CD4-positive, alpha-beta T cell treated with Interleukin-4 for 4 hours (primary cell): ENCODE data around the gene GLIS2.
"Not testable (repeated sequence)": the region's sequence is repeated elsewhere in the genome, so short reads cannot be mapped to it uniquely, and the experiment has no call there.

ENCODE experiments used
- DNase-seq: peaks from one replicate; pipeline ENCODE4 v3.0.0-alpha.2; 2020

The GLIS2 gene

DNA sequence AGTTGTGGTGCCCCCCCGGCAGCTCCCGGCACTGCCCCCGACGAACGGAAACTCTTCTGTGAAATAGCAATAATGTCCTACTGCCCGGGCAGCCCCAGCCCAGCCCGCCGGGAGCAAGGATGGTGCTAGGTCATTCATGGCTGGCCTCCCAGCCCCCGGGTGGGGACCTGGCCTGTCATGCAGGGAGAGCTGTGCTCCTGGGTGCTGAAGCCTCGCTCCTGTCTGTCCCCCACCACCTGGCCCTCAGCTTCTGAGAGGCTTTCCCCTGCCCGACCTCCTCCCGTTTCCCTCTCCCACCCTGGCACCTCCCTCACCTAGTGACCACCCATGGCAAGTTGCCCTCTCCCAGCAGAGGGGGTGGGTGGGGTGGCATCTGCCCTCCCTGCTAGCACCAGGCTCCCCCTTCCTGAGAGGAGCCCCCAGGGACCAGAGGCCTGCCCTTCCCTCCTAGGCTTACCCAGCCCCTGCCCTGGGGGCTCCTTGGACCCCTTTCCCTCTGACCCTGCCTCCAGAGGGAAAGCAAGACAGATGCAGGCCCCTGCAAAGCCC lies 21.7 kb downstream of the GLIS2 start:
- DNase-seq = no peak

DNA sequence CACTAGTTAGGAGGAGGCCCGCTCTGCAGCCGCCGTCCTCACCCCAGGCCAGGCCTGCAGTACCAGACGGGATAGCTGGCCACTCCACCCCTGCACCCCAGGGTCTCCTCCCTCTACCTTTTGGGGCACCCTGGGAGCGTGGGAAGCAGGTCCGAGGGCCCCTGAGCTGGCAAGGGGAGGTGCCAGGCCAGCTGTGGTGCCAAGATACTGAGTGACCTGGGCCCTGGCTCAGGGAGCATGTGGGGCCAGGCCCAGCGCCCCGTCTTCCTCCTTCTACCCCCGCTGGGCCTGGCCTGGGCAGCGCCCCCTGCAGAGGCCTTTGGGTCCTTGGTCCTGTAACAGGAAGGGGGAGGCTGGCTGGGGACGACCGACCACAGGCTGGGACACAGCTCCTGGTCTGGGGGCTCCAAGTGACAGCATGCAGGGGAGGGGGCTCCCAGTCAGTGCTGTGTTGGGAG lies 22.3 kb downstream of the GLIS2 start:
- no peak for DNase-seq

DNA sequence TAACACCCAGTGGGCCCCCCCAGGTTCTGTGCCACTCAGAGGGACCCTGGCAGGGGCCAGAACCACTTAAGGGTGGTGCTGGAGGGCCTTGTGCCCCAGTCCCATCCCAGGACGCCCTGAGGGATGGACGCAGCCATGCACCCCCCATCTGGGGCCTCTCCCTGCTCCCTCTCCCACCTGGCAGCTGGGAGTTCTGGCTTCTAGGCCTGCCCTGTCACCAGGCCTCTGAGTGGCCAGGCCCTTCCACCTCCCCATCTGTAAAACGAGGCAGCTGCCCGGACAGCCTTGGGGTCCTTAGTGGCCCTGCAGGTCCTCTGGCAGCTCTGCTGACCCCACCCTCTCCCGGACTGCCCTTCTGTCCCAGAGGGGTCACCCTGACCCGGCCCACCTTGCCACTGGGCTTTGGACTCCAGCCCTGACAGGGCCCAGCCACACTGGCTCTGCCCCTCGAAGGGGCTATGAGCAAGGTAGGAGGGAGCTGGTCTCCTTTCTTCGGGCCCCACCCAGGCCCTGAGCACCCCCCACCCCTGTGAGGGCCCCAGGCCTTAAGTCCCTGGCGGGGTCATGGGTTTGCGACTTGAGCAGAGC lies 22.9 kb downstream of the GLIS2 start:
- DNase-seq = no peak

DNA sequence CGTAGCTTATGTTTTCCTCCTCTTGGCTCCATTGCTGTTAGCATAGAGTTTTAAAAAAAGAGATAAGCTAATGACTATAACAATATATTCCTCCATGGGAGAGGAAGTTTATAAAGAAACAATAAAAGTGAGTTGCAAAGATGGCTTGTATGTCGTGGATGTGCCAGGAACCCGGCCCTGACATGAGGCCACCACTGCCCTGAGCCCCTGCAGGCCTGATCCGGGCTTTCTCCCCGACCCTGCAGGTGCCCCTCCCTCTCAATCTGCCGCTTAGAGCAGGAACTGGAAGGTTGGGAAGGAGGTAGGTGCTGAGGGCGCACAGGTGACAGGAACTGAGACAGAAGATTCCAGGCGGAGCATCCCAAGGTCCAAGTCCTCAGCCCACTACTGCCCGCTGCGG lies 23.6 kb downstream of the GLIS2 start:
- no peak for DNase-seq

DNA sequence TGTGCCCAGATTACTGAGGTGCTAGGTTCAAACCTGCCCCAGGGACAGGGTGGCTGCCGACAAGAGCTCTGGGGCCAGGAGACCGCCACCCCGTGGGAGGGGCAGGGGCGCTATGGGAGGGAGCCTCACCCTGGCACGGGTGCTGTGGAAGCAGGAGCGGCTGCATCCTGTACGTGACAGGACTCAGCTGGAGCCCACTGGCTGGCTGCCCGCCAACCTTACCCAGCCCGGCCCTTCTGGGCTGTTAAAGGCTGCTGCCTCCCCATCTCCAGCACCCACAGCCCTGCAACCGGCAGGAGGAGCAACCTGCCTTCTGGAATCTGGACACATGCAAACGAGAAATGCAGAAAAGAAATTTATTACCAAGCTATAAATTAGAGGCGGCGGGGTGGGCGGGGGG lies 24.0 kb downstream of the GLIS2 start:
- DNase-seq = no peak

DNA sequence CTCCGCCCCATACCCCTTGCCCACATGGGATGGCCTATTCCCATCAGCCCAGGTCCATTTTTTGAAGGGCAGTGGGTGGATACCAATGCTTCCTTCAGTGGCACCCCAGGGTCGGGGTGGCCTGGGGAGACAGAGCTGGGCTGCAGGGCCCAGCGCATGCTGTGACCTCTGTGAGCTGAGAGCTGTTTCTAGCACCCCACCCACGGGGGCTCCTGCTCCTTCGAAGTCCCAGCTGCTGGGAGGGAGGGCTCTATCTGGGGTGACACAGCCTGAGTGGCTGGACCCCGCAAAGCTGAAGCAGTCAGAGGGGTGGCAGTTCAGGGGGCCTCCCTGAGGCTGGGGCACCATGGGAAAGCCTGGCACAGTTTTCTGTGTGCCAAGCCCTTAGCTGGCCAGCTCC lies 24.6 kb downstream of the GLIS2 start:
- DNase-seq = no peak

DNA sequence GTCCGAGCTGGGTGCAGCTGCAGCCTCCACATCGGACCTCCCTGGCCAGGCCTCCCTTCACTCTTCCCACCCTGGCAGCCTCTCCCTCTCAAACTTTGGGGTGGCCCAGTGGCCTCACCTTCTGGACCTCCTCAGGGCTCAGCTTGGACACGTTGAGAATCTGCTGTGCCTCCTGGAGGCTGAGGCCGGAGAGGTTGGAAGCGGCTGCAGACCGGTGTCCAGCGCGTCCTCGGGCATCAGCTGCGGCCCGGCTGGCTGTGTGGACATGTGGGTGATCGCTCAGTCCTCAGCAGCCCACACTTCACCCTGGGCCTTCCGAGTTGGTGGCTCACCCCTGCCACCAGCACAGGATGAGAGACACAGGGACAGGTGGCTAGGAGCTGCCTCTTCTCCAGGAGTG lies 25.4 kb downstream of the GLIS2 start:
- DNase-seq = no peak

DNA sequence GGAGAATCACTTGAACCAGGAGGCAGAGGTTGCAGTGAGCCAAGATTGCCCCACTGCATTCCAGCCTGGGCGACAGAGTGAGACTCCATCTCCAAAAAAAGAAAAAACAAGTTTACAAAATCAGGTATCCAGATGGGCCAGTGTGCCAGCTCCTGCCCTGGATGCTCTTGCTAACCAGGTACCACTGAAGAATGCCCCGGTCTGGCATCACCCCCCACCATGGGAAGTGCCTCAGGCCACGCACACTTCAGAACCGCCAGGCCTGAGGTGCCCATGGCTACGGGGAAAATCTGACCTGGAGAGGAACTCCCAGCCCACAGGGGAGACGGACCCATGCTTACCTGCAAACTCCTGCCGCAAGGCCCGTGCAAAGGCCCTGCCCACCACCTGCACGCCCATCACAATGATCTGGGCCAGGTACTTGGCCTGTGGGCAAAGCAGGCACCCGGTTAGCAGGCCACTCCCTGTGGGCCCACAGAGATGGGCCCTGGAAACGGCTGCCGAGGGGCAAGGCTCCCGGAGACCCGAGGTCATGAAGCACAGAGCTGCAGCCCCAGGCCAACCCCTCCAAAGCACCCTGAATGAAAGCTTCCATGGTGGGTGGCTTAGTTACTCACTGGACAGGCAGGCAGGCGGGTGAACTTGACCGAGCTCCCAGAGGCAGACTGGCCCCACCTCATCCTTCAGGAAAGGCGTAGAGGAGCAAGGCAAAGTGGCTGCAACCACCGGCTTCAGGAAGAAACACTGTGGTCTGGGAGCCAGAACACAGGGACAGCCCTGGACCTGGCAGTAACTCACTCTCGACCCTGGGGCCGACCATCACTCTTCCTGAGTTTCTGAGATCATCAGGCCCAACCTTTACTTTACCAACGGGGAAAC lies 27.2 kb downstream of the GLIS2 start:
- no peak for DNase-seq

DNA sequence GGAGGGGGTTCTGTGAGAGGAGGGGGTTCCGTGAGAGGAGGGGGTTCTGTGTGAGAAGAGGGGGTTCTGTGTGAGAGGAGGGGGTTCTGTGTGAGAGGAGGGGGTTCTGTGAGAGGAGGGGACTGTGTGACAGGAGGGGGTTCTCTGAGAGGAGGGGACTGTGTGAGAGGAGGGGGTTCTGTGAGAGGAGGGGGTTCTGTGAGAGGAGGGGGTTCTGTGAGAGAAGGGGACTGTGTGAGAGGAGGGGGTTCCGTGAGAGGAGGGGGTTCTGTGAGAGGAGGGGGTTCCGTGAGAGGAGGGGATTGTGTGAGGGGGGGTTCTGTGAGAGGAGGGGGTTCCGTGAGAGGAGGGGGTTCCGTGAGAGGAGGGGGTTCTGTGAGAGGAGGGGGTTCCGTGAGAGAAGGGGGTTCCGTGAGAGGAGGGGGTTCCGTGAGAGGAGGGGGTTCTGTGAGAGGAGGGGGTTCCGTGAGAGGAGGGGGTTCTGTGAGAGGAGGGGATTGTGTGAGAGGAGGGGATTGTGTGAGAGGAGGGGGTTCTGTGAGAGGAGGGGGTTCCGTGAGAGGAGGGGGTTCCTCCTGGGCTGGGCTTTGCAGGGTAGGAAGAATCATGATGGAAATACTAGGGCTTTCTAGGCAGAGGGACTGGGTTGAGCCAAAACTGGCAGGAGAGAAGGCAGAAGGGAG lies 28.6 kb downstream of the GLIS2 start:
- not testable (repeated sequence) for DNase-seq

DNA sequence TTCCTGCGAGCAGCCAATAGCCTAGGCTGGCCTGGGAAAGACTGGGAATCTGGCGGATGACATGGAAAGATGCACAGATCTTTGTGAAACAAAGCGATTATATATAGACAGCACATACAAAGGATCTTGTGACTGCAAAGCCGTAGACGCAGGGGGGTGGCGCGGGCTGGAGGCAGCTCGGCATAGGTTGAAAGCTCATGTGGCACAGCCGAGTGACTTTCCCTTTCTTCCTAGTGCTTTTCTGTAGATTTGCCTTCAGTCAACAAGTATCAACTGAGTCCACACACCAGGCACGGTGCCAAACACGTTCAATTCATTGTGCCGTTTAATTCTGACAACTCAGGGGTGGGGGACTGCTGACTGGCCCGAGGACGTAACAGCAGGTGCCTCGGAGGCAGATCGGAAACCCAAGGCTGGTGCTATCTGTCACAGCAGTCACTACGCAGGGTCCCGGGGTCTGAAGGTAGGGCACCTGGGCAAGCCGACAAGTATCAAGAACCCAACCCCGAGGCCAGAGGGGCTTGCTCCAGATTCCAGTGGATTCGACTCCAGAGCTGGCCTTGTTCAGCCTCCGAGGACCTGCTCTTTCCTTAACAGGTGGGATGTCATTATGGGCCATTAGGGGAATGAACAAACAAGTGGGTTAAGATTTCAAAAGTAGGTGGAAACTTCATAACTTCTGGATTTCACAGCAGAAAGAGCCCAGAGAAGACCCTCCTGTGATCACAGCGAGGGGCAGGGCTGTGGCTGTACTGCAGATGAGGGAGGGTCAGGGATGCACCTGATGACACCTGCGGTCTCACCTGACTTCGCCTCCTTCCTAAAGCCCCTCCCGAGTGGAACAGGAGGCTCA lies 29.3 kb downstream of the GLIS2 start:
- DNase-seq = no peak

DNA sequence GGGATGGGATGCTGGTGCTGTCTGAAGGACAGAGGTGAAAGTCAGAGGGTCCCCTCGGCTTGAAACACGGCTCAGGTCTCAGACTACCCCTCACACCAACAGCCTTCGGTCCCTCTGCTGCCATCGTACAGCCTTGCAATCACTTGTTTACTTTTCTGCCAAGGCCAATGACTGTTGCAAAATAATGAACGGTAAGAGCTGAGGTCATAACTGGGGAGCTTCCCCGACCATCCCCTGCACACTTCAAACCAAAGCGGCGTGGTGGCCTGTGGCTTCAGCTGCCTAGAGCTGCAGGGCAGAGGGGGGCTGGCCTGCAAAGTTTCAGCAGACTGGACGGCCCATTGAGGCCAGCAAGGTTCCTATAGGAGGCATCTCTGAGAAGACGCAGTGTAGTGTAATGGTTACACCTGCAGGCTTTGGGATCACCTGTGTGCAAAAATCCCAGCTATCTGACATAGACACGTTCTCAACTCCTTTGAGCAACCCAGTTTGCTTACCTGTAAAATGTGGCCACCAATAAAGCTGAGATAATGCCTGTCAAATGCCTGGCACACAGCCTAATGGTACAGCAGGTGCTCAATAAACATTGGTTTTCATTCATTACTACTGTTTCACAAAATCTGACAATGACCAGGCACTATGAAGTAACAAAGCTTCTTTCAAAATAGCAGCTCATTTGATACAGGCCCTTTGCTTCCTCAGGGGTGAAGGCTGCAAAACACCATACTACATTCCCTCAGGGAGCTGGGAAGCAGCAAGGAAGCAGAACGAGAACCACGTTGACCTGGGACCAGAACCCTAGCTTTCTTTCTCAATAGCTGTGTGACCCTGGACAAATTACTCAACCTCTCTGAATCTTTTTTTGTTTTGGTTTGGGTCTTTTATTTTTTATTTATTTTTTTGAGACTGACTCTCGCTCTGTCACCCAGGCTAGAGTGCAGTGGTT lies 30.2 kb downstream of the GLIS2 start:
- no peak for DNase-seq

DNA sequence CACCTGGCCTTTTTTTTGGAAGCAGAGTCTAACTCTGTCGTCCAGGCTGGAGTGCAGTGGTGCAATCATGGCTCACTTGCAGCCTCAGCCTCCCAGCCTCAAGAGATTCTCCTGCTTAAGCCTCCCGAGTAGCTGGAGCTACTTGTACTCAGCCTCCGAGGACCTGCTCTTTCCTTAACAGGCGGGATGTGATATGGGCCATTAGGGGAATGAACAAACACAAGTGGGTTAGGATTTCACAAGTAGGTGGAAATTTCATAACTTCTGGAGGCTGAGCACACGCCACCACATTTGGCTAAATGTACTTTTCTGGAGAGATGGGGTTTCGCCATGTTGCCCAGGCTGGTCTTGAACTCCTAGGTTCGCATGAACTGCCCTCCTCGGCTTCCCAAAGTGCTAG lies 31.1 kb downstream of the GLIS2 start:
- DNase-seq = no peak

DNA sequence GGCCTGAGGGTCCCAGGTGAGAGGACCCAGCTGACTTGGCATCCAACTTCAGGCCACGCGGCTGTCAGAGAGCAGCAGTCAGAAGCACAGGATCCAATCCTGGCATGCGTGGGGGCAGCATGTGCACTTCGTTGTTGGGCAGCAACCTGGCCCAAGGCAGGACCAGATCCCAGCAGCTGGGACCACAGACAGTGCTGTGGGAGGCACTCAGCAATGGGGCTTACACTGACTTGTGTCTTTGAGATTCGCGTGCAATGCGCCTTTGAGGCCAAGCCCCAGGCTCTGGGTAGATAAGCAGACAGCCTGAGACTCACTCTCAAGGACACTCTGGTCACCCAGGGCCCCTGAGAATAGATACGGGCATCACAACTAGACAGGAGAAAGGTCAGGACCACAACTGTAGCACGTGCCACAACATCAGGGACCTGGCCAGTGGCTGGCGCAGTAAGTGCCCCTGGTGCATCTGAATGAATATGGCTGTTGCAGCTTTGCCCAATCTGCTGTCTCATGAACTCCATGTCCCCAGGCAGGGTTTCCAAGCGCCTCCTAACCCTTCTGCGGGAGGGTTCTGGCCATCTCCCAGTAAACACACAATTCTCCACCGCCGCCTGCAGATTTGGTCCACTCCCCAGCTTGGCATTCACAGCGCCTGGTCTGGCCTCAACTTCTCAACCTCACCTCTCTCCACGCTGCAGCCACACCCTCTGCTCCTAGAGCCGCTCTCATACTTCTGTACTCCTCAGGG lies 32.1 kb downstream of the GLIS2 start:
- DNase-seq = no peak

DNA sequence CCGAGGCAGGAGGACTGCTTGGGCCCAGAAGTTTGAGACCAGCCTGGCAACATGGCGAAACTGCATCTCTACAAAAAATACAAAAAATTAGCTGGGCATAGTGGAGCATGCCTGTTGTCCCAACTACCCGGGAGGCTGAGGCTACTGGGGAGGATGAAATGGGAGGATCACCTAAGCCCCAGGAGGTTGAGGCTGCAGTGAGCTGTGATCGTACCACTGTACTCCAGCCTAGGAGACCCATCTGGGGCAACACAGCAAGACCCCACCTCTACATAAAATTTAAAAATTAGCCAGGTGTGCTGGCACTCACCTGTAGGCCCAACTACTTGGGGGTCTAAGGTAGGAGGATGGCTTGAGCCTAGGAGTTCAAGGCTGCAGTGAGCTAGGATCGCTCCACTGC lies 33.5 kb downstream of the GLIS2 start:
- DNase-seq = no peak

DNA sequence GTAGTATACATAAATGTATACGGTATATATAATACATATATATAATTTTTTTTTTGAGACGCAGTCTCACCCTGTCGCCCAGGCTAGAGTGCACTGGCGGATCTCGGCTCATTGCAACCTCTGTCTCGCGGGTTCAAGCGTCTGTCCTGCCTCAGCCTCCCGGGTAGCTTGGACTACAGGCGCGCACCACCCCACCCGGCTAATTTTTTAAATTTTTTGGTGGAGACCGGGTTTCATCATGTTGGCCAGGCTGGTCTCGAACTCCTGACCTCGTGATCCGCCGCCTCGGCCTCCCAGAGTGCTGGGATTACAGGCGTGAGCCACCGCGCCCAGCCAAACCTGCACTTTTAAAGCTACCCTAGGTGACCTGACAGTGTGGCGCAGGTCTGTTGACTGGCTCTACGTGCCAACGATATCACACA lies 34.5 kb downstream of the GLIS2 start:
- no peak for DNase-seq

DNA sequence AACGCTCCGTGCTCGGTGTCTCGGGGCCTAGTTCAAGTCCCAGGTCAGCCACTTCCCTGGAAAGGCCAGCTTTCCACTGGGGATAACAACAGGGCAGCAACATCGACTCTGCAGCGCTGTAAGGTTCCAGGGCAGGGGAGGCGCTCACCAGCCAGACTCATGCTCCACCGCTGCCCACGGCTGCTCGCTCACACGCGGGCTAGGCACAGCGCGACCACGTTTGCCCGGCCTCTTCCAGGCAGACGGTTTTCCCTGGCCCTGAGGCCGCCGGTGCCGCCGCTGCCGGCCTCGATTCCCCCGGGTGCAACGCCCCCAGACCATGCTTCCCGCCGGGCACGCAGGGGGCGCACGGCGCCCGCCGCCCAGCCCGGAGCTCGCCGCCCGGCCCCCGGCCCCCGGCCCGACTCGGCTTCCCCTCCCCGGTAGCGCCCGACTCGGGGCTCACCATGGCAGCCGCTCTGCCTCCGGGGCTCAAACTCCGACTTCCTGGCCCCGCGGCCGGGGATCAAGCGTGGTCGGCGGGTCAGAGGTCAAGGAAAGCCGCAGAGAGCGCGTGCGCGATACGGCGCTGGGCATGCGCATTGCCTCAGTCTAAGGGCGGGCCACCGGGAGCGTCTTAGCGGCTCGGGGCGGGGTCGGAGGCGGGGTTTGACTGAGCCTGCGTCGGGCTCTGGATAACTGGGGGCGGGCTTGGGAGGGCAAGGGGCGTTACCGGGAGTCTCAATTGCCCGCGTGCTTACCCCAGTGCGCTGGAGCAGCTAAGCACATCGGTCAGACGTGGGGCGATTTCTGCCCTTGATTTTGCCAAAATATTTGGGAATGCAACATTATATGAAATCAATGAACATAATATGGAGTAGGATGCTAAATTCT lies 35.2 kb downstream of the GLIS2 start, which contains the start of gene PAM16:
Gene PAM16 (minus strand): TSS at position 535 of the 873 bp plus-strand sequence. CDS start 87 bp downstream, at position 448.
- peak; percentile 95 for DNase-seq

DNA sequence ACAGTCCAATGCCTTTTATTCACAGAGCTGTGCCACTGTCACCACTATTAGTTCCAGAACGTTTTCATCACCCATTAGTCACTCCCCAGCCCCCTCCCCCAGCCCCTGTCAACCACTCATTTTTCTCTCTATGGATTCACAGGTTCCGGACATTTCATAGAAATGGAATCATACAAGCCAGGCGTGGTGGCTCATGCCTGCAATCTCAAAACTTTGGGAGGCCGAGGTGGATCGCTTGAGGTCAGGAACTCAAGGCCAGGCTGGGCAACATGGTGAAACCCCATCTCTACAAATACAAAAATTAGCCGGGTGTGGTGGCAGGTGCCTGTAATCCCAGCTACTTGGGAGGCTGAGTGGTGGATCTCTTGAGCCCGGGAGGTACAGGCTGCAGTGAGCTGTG lies 36.0 kb downstream of the GLIS2 start:
- no peak for DNase-seq

DNA sequence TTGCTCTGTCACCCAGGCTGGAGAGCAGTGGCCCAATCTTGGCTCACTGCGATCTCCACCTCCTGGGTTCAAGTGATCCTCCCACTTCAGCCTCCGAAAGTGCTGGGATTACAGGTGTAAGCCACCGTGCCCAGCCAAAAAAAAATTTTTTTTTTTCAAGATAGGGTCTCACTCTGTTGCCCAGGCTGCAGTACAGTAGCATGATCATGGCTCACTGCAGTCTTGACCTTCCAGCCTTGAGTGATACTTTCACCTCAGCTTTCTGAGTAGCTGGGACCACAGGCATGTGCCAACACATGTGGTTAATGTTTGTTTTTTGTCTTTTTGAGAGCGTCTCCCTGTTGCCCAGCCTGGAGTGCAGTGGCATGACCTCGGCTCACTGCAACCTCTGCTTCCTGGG lies 37.0 kb downstream of the GLIS2 start:
- no peak for DNase-seq

DNA sequence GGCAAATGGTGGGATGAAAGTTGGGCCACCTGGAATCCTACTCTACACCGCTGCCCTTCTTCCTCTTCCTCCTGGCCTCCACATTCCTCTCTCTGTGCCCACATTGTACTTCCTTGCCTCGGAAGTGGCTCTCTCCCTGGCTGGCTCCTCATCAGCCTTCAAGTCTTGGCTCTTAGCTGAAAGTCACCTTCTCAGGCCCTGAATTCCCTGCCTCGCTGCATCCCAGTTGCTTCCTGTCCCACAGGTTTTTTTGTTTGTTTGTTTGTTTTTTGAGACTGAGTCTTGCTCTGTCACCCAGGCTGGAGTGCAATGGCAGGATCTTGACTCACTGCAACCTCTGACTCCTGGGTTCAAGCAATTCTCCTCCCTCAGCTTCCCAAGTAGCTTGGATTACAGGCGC lies 37.8 kb downstream of the GLIS2 start:
- no peak for DNase-seq
